H1 (cell line): ENCODE measurements around the gene MRPS26. TPM values are rescaled to one million over a fixed set of nuclear protein-coding genes. Genes with fewer than 3 reads are reported as not detected.

Experiments used
- CTCF ChIA-PET: fragments of 300-600 bp; sonication (Branson Sonifier 250); formaldehyde crosslinking; loops from one replicate; lab custom pipeline; 2021; ENCODE audit not compliant: partially characterized antibody; lab: Charles Lee
- POLR2A ChIA-PET: fragments of 300-600 bp; sonication (Branson Sonifier 250); formaldehyde crosslinking; loops from one replicate; lab custom pipeline; 2021; ENCODE audit warnings: inconsistent platforms; ENCODE audit not compliant: partially characterized antibody; lab: Charles Lee
- DNase-seq, 2 experiments: peaks; one replicate each; pipeline versions ENCODE4 v3.0.0 to v3.0.0-alpha.2; 2010 to 2022; ENCODE audit warnings: low spot score in 2 of 2, low read depth in 1 of 2, mixed read lengths in 1 of 2
- FAIRE-seq: peaks from 2 replicates; lab custom pipeline; 2011; peaks lifted over from hg19 to GRCh38; lab: Jason Lieb, UNC
- H2AFZ ChIP-seq: 2 replicates; pipeline ENCODE4 v1.8.1; 2012; ENCODE audit warnings: low read length, inconsistent platforms
- H2AK5ac ChIP-seq: 2 replicates; pipeline ENCODE4 v1.6.1; 2013; ENCODE audit warnings: low read depth, low read length
- H2BK120ac ChIP-seq: replicated peaks from 2 replicates; pipeline ENCODE3; 2013; ENCODE audit warnings: low read depth, low read length, inconsistent platforms
- H2BK12ac ChIP-seq: 2 replicates; pipeline ENCODE4 v1.6.1; 2013; ENCODE audit warnings: low read depth, low read length
- H2BK15ac ChIP-seq: 2 replicates; pipeline ENCODE4 v1.6.1; 2013; ENCODE audit warnings: low read length
- H2BK20ac ChIP-seq: 2 replicates; pipeline ENCODE4 v1.6.1; 2013; ENCODE audit warnings: low read length
- H2BK5ac ChIP-seq: 2 replicates; pipeline ENCODE4 v1.6.1; 2013; ENCODE audit warnings: low read depth, low read length
- H3K14ac ChIP-seq: 2 replicates; pipeline ENCODE4 v1.6.1; 2013; ENCODE audit warnings: inconsistent platforms; ENCODE audit not compliant: insufficient read length
- H3K18ac ChIP-seq: 2 replicates; pipeline ENCODE4 v1.6.1; 2013; ENCODE audit warnings: low read length; ENCODE audit errors: extremely low read depth
- H3K23ac ChIP-seq: 2 replicates; pipeline ENCODE4 v1.6.1; 2013; ENCODE audit warnings: inconsistent platforms; ENCODE audit not compliant: insufficient read length
- H3K23me2 ChIP-seq: 2 replicates; pipeline ENCODE4 v1.6.1; 2013; ENCODE audit warnings: low read depth, low read length
- H3K27ac ChIP-seq: 2 replicates; pipeline ENCODE4 v1.6.1; 2011; ENCODE audit warnings: low read depth, low read length, inconsistent platforms
- H3K27me3 ChIP-seq, 4 experiments: replicated peaks in 1 of 4; 1 replicate in 1 of 4; 2 replicates in 3 of 4; pipeline versions ENCODE4 v1.6.1 to v1.8.1; 2011 to 2013; ENCODE audit warnings: low read length in 3 of 4, mild to moderate bottlenecking in 3 of 4, inconsistent platforms in 2 of 4, mixed read lengths in 2 of 4, moderate library complexity in 1 of 4; ENCODE audit not compliant: control insufficient read depth in 3 of 4, insufficient read depth in 3 of 4; ENCODE audit errors: extremely low read depth in 1 of 4
- H3K36me3 ChIP-seq, 4 experiments: 2 replicates each; pipeline versions ENCODE4 v1.6.1 to v1.8.1; 2011 to 2013; ENCODE audit warnings: mild to moderate bottlenecking in 4 of 4, low read length in 3 of 4, moderate library complexity in 2 of 4, control low read depth in 1 of 4, inconsistent platforms in 1 of 4; ENCODE audit not compliant: insufficient read depth in 4 of 4, control insufficient read depth in 2 of 4
- H3K4ac ChIP-seq: replicated peaks from 2 replicates; pipeline ENCODE3; 2013; ENCODE audit warnings: low read length, low read depth, mixed read lengths, inconsistent platforms; ENCODE audit not compliant: insufficient read length
- H3K4me1 ChIP-seq, 4 experiments: replicated peaks in 1 of 4; 1 replicate in 1 of 4; 2 replicates in 3 of 4; pipeline versions ENCODE4 v1.6.1 to v1.8.1; 2011 to 2013; ENCODE audit warnings: low read length in 3 of 4, inconsistent platforms in 2 of 4, mixed read lengths in 1 of 4; ENCODE audit not compliant: insufficient read depth in 4 of 4, control insufficient read depth in 3 of 4
- H3K4me2 ChIP-seq, 2 experiments: 2 replicates each; pipeline versions ENCODE4 v1.6.1 to v1.8.1; 2011 to 2013; ENCODE audit warnings: low read depth in 2 of 2, low read length in 2 of 2, control low read depth in 1 of 2, inconsistent platforms in 1 of 2, mild to moderate bottlenecking in 1 of 2; ENCODE audit not compliant: insufficient read depth in 1 of 2
- H3K4me3 ChIP-seq, 4 experiments: fragments of 200-600, 300-600 bp in 1 of 4; sonication (generic), shearing (Covaris generic), sonication (Bioruptor Twin) in 1 of 4; 2 replicates each; pipeline versions ENCODE4 v1.5.1 to v1.8.1; 2011 to 2016; ENCODE audit warnings: low read length in 4 of 4, low read depth in 3 of 4, control low read depth in 2 of 4, inconsistent platforms in 2 of 4, mild to moderate bottlenecking in 2 of 4, mixed read lengths in 1 of 4, moderate library complexity in 1 of 4; ENCODE audit not compliant: insufficient read depth in 2 of 4; ENCODE audit errors: extremely low read depth in 1 of 4
- H3K56ac ChIP-seq: replicated peaks from 2 replicates; pipeline ENCODE3; 2013; ENCODE audit warnings: low read depth, mild to moderate bottlenecking, mixed read lengths, low read length, inconsistent platforms; ENCODE audit not compliant: insufficient read length
- H3K79me1 ChIP-seq: 2 replicates; pipeline ENCODE4 v1.6.1; 2013; ENCODE audit warnings: low read depth, low read length, control low read depth
- H3K79me2 ChIP-seq, 2 experiments: 2 replicates each; pipeline versions ENCODE4 v1.6.1 to v1.8.1; 2012 to 2013; ENCODE audit warnings: low read length in 2 of 2, mild to moderate bottlenecking in 2 of 2, inconsistent platforms in 1 of 2; ENCODE audit not compliant: insufficient read depth in 2 of 2, control insufficient read depth in 1 of 2
- H3K9ac ChIP-seq, 4 experiments: replicated peaks in 1 of 4; 1 replicate in 1 of 4; 2 replicates in 3 of 4; pipeline versions ENCODE4 v1.6.1 to v1.8.1; 2011 to 2013; ENCODE audit warnings: low read depth in 3 of 4, low read length in 3 of 4, control low read depth in 2 of 4, mild to moderate bottlenecking in 2 of 4, moderate library complexity in 2 of 4, inconsistent platforms in 1 of 4; ENCODE audit errors: extremely low read depth in 1 of 4
- H3K9me3 ChIP-seq, 2 experiments: 2 replicates each; pipeline versions ENCODE4 v1.6.1 to v1.8.1; 2012 to 2013; ENCODE audit warnings: mild to moderate bottlenecking in 2 of 2, moderate library complexity in 2 of 2, control low read depth in 1 of 2, inconsistent platforms in 1 of 2, low read depth in 1 of 2, low read length in 1 of 2, mixed read lengths in 1 of 2; ENCODE audit not compliant: insufficient read depth in 2 of 2
- H4K20me1 ChIP-seq, 2 experiments: replicated peaks in 1 of 2; 2 replicates each; pipeline versions ENCODE3 to v1.8.1; 2011 to 2013; ENCODE audit warnings: inconsistent platforms in 2 of 2, low read length in 2 of 2, mild to moderate bottlenecking in 1 of 2; ENCODE audit not compliant: insufficient read depth in 2 of 2, control insufficient read depth in 1 of 2
- H4K5ac ChIP-seq: 2 replicates; pipeline ENCODE4 v1.6.1; 2013; ENCODE audit warnings: low read length, low read depth, mixed read lengths, inconsistent platforms; ENCODE audit not compliant: insufficient read length
- H4K8ac ChIP-seq: 2 replicates; pipeline ENCODE4 v1.8.0; 2013; ENCODE audit warnings: mild to moderate bottlenecking, moderate library complexity, low read length, inconsistent platforms; ENCODE audit not compliant: insufficient read depth; ENCODE audit errors: extremely low read depth
- H4K91ac ChIP-seq: replicated peaks from 2 replicates; pipeline ENCODE3; 2013; ENCODE audit warnings: low read length, mixed read lengths, inconsistent platforms; ENCODE audit not compliant: insufficient read length
- CEBPB ChIP-seq: IDR thresholded peaks from 2 replicates; pipeline ENCODE4 v1.6.1; 2012; ENCODE audit warnings: low read depth, low read length
- E2F6 ChIP-seq: IDR thresholded peaks from 2 replicates; pipeline ENCODE4 v1.6.1; 2012; ENCODE audit warnings: inconsistent platforms
- FOSL1 ChIP-seq: IDR thresholded peaks from 2 replicates; pipeline ENCODE4 v1.6.1; 2011; ENCODE audit warnings: mild to moderate bottlenecking, low read depth, low read length, moderate library complexity; ENCODE audit not compliant: insufficient read depth
- POLR2A ChIP-seq, 2 experiments: IDR thresholded peaks; 1 replicate in 1 of 2; 2 replicates in 1 of 2; pipeline ENCODE4 v1.6.1; 2011; ENCODE audit warnings: low read depth in 2 of 2, low read length in 2 of 2, mild to moderate bottlenecking in 2 of 2; ENCODE audit errors: control extremely low read depth in 1 of 2
- WGBS, 2 experiments: shearing (Covaris generic) in 1 of 2; methylation state at CpG; one replicate each; pipeline versions ENCODE4 v1.1.6 to v1.1.7; 2013 to 2015; ENCODE audit warnings: low lambda C conversion rate in 2 of 2, mixed read lengths in 2 of 2, inconsistent platforms in 1 of 2, low coverage in 1 of 2, missing lambda C conversion rate in 1 of 2; ENCODE audit not compliant: insufficient replicate concordance in 2 of 2, insufficient coverage in 1 of 2, insufficient read length in 1 of 2; ENCODE audit errors: extremely low coverage in 1 of 2, missing lambda C conversion rate in 1 of 2; 5-methylcytosine and 5-hydroxymethylcytosine counted together
- polyA plus RNA-seq, 7 experiments: library from polyadenylated mRNA; depleted of rRNA in 3 of 7; stranded (reverse) in 5 of 7; unstranded in 2 of 7; fragments of >200 nt in 5 of 7; fragments of 200-250 nt in 2 of 7; gene quantifications; 1 replicate in 5 of 7; 2 replicates in 1 of 7; 4 replicates in 1 of 7; pipeline versions ENCODE4 v1.2.1 to v1.2.3, GENCODE V29; 2011 to 2013; ENCODE audit warnings: missing spikeins in 2 of 7, mixed read lengths in 2 of 7
- total RNA-seq: library from RNA; stranded (reverse); fragmentation: NEBNext Ultra II Directional; extraction: Animal tissue kit (Norgen Biotek cat#: 25700); gene quantifications from 2 replicates; pipeline ENCODE4 v1.2.1, GENCODE V29; 2021

Gene MRPS26
- total and polyA plus RNA-seq, 2 of the 8 experiments (the other 6 are each of a cell fraction or from before 2014, with no cell fraction given) = 83.6 to 103 TPM

GRCh38 chr20:3021327-3021726 lies 24.5 kb upstream of the MRPS26 start:
- H3K9ac ChIP-seq = no peak overlapping the region
- H4K91ac ChIP-seq = no peak overlapping the region
- no peak overlapping the region for H2BK5ac ChIP-seq
- no peak for FAIRE-seq
- H2AK5ac ChIP-seq = no peak overlapping the region
- no peaks in the 10 kb centered on the region for H4K20me1 ChIP-seq
- H3K79me2 ChIP-seq = no peaks in the 10 kb centered on the region
- no peak overlapping the region for H3K4ac ChIP-seq
- no peak overlapping the region for H2BK120ac ChIP-seq
- H2BK20ac ChIP-seq = no peak overlapping the region
- H3K4me2 ChIP-seq = no peak overlapping the region
- no peak for TF ChIP-seq POLR2A (IDR thresholded peaks at IDR 0.05; ENCODE audit: control extremely low read depth in 1 of 2, low read depth in 2 of 2, low read length in 2 of 2)
- no peak for TF ChIP-seq CEBPB
- no peak for TF ChIP-seq E2F6
- TF ChIP-seq FOSL1 = no peak
- H3K27ac ChIP-seq = no peak overlapping the region
- 88% methylated on average over 4 of the region's 4 CpGs; no CpG with 5 or more reads in 1 of the 2 experiments for WGBS, 2 experiments
- no peak overlapping the region for H3K14ac ChIP-seq
- POLR2A ChIA-PET = no interaction called here
- H2BK12ac ChIP-seq = no peak overlapping the region
- H3K9me3 ChIP-seq = peaks cover 3 to 7% of the 10 kb centered on the region in 2 experiments; a peak in 2 of 4 replicates
- no peak overlapping the region for H2BK15ac ChIP-seq
- H3K4me1 ChIP-seq = no peaks in the 10 kb centered on the region
- H3K56ac ChIP-seq = no peak overlapping the region
- CTCF ChIA-PET = no interaction called here
- H2AFZ ChIP-seq = no peak overlapping the region
- H4K8ac ChIP-seq = no peak overlapping the region
- H3K27me3 ChIP-seq = no peaks in the 10 kb centered on the region
- H3K23me2 ChIP-seq = no peaks in the 10 kb centered on the region
- peaks cover 12 to 38% (median 34%) of the 10 kb centered on the region in 4 experiments for H3K36me3 ChIP-seq
- H3K18ac ChIP-seq = no peak overlapping the region
- H3K79me1 ChIP-seq = no peaks in the 10 kb centered on the region
- H3K23ac ChIP-seq = no peak overlapping the region
- DNase-seq = no peak
- no peak overlapping the region for H4K5ac ChIP-seq
- H3K4me3 ChIP-seq = no peak overlapping the region
